ENCODE measurements around the gene SPATA12.
"Not testable (repeated sequence)": the region's sequence is repeated elsewhere in the genome, so short reads cannot be mapped to it uniquely, and the experiment has no call there.

Gene SPATA12

GRCh38 chr3:57083266-57083995, 23.0 kb downstream of the SPATA12 start:
- H3K27me3 Mint-ChIP-seq; H3K4me1 Mint-ChIP-seq (ENCODE audit: low read depth); H3K9me3 Mint-ChIP-seq (ENCODE audit: low read depth); H3K27ac Mint-ChIP-seq; H3K36me3 Mint-ChIP-seq; H3K4me3 Mint-ChIP-seq: not testable (repeated sequence)

DNA sequence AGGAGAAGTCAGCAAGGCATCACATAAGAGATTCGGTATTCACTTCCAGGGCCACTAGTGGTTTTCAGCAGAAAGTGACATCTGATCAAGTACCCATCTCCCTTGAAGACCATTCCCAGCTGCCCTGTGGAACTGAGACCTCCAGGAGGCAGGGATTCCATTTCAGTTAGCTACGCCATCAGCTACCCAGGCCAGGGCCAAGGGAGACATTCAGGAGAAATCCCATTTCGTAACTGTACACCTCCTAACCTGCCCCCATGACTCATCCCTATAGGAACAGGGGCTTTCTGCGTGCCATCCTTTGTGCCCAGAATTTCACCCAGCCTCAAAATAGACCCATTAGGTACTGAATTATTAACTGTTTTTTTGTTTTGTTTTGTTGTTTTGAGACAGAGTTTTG, 24.7 kb downstream of the SPATA12 start:
- Mint-ChIP-seq H3K4me3 (no peak overlapping the region), H3K27ac (no peak overlapping the region), H3K36me3 (no peaks in the 10 kb centered on the region), H3K27me3 (peaks cover 6% of the 10 kb centered on the region), H3K4me1 (ENCODE audit: low read depth) (no peaks in the 10 kb centered on the region), H3K9me3 (ENCODE audit: low read depth) (no peaks in the 10 kb centered on the region)

GRCh38 chr3:57086201-57086600, 25.7 kb downstream of the SPATA12 start:
- H3K9me3 Mint-ChIP-seq (ENCODE audit: low read depth), result no peaks in the 10 kb centered on the region
- no peaks in the 10 kb centered on the region for H3K36me3 Mint-ChIP-seq
- H3K27me3 Mint-ChIP-seq, result no peaks in the 10 kb centered on the region
- no peak overlapping the region for H3K27ac Mint-ChIP-seq
- H3K4me3 Mint-ChIP-seq, result no peak overlapping the region
- H3K4me1 Mint-ChIP-seq (ENCODE audit: low read depth), result no peaks in the 10 kb centered on the region

DNA sequence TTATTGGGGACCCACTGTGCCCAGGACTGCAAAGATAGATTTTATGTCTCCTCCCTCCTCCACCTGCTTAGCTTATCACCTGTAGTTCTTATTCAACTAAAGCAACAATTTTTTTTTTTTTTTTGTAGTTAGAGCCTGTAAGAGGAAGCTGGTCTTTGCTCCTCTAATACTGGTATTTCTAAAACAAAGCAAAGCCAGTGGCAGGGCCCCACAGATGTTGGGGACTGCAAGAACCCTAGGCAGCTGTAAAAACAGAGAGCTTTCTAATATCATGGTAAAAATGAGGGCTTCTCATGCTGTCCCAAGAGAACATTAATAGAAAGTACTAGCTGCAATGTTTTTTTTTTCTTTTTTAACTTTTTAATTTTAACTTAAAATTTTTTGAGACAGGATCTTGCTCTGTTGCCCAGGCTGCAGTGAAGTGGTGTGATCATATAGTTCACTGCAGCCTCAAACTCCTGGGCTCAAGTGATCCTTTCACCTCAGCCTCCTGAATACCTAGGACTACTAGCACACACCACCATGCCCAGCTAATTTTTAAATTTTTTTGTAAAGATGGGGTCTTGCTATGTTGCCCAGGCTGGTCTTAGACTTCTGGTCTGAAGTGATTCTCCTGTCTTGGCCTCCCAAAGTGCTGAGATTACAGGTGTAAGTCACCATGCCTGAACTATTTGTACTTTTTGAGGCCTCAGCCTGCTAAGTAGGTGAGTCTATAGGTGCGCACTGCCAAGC, 27.1 kb downstream of the SPATA12 start:
- Mint-ChIP-seq H3K27me3 (no peaks in the 10 kb centered on the region), H3K27ac (no peak overlapping the region), H3K4me1 (ENCODE audit: low read depth) (no peaks in the 10 kb centered on the region), H3K36me3 (no peaks in the 10 kb centered on the region), H3K9me3 (ENCODE audit: low read depth) (no peaks in the 10 kb centered on the region), H3K4me3 (no peak overlapping the region)

- Mint-ChIP-seq H3K4me1 (ENCODE audit: low read depth) (no peaks in the 10 kb centered on the region), H3K36me3 (no peaks in the 10 kb centered on the region), H3K27me3 (no peaks in the 10 kb centered on the region), H3K4me3 (no peak overlapping the region), H3K27ac (no peak overlapping the region), H3K9me3 (ENCODE audit: low read depth) (no peaks in the 10 kb centered on the region)
These were observed 28.0 kb downstream of the SPATA12 start for GRCh38 chr3:57088503-57088902.

- Mint-ChIP-seq H3K36me3 (no peaks in the 10 kb centered on the region), H3K4me3 (no peak overlapping the region), H3K4me1 (ENCODE audit: low read depth) (no peaks in the 10 kb centered on the region), H3K27me3 (no peaks in the 10 kb centered on the region), H3K9me3 (ENCODE audit: low read depth) (no peaks in the 10 kb centered on the region), H3K27ac (no peak overlapping the region)
These were observed 28.6 kb downstream of the SPATA12 start for GRCh38 chr3:57089043-57089442.

GRCh38 chr3:57091521-57092273, 31.2 kb downstream of the SPATA12 start:
- H3K27me3 Mint-ChIP-seq, result no peaks in the 10 kb centered on the region
- H3K4me3 Mint-ChIP-seq, result no peak overlapping the region
- no peaks in the 10 kb centered on the region for H3K9me3 Mint-ChIP-seq (ENCODE audit: low read depth)
- H3K4me1 Mint-ChIP-seq (ENCODE audit: low read depth), result no peaks in the 10 kb centered on the region
- no peaks in the 10 kb centered on the region for H3K36me3 Mint-ChIP-seq
- no peak overlapping the region for H3K27ac Mint-ChIP-seq

GRCh38 chr3:57093489-57093888, 33.0 kb downstream of the SPATA12 start:
- H3K27ac Mint-ChIP-seq, result no peak overlapping the region
- no peaks in the 10 kb centered on the region for H3K4me1 Mint-ChIP-seq (ENCODE audit: low read depth)
- no peaks in the 10 kb centered on the region for H3K36me3 Mint-ChIP-seq

DNA sequence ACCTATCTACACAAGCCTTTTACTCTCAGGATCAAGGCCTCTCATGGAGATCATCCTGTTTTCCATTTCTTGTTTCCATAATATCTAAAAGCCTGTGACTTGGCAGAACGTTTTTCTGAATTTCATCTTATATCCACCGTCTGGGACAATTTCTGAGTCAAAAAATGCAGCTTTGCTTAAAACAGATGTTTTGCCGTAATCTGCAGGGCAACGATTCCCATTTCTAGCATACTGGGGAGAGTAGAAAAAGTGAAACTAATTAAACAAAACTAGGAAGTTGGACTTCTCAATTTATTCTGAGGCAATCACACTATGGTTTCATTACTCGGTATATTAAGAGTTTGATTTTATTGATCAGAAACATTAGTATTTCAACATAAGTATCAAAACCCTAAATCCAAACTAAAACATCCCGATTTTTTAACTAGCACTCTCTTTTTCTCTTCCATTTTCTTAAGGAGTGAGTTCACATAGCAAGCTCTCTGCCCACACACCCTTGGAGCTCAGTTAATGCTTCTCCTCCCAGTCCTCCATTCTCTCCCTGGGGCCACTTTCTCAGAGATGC, 33.6 kb downstream of the SPATA12 start:
- Mint-ChIP-seq H3K4me1 (ENCODE audit: low read depth) (no peaks in the 10 kb centered on the region), H3K27me3 (peaks cover 2% of the 10 kb centered on the region), H3K27ac (no peak overlapping the region), H3K9me3 (ENCODE audit: low read depth) (no peaks in the 10 kb centered on the region), H3K4me3 (no peak overlapping the region), H3K36me3 (no peaks in the 10 kb centered on the region)

More at GRCh38 chr3:57093489-57093888, 33.0 kb downstream of the SPATA12 start:
- Mint-ChIP-seq H3K27me3 (no peaks in the 10 kb centered on the region), H3K9me3 (ENCODE audit: low read depth) (no peaks in the 10 kb centered on the region), H3K4me3 (no peak overlapping the region)

DNA sequence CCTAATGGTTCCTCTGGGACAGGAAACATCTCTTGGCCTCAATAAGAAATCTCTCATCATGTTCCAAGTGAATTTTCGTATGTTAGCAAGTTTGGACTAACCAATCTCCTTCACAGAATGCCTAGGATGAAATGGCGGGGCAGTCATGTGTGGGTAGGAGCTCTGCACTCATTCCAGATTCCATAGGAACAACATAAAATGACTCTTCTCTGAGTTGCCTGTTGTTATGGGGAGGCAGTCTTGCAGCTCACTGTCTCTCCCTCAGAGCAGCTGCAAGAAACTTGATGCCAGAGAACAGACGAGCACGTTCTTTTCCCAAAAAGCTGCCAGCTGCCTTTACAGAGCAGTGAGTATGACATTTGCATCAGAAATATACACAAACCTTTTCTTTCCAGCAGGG, 34.1 kb downstream of the SPATA12 start:
- no peak overlapping the region for H3K4me3 Mint-ChIP-seq
- no peak overlapping the region for H3K27ac Mint-ChIP-seq
- H3K4me1 Mint-ChIP-seq (ENCODE audit: low read depth), result no peaks in the 10 kb centered on the region
- H3K36me3 Mint-ChIP-seq, result no peaks in the 10 kb centered on the region
- no peaks in the 10 kb centered on the region for H3K9me3 Mint-ChIP-seq (ENCODE audit: low read depth)
- peaks cover 2% of the 10 kb centered on the region for H3K27me3 Mint-ChIP-seq

GRCh38 chr3:57095363-57095762, 34.9 kb downstream of the SPATA12 start:
- Mint-ChIP-seq H3K27me3 (peaks cover 2% of the 10 kb centered on the region), H3K27ac (no peak overlapping the region), H3K9me3 (ENCODE audit: low read depth) (no peaks in the 10 kb centered on the region), H3K36me3 (no peaks in the 10 kb centered on the region), H3K4me3 (no peak overlapping the region), H3K4me1 (ENCODE audit: low read depth) (no peaks in the 10 kb centered on the region)

- H3K4me1 Mint-ChIP-seq (ENCODE audit: low read depth), result no peaks in the 10 kb centered on the region
- H3K36me3 Mint-ChIP-seq, result no peaks in the 10 kb centered on the region
- H3K9me3 Mint-ChIP-seq (ENCODE audit: low read depth), result no peaks in the 10 kb centered on the region
- peaks cover 2% of the 10 kb centered on the region for H3K27me3 Mint-ChIP-seq
- no peak overlapping the region for H3K27ac Mint-ChIP-seq
- no peak overlapping the region for H3K4me3 Mint-ChIP-seq
These were observed 37.1 kb downstream of the SPATA12 start for GRCh38 chr3:57097536-57097935.

GRCh38 chr3:57098418-57099310, 38.2 kb downstream of the SPATA12 start:
- Mint-ChIP-seq H3K27ac (no peak overlapping the region), H3K9me3 (ENCODE audit: low read depth) (no peaks in the 10 kb centered on the region), H3K4me1 (ENCODE audit: low read depth) (no peaks in the 10 kb centered on the region), H3K36me3 (no peaks in the 10 kb centered on the region), H3K27me3 (peaks cover 2% of the 10 kb centered on the region), H3K4me3 (no peak overlapping the region)

- no peaks in the 10 kb centered on the region for H3K9me3 Mint-ChIP-seq (ENCODE audit: low read depth)
- H3K27ac Mint-ChIP-seq, result no peak overlapping the region
- no peak overlapping the region for H3K4me3 Mint-ChIP-seq
- peaks cover 2% of the 10 kb centered on the region for H3K27me3 Mint-ChIP-seq
- H3K4me1 Mint-ChIP-seq (ENCODE audit: low read depth), result no peaks in the 10 kb centered on the region
- H3K36me3 Mint-ChIP-seq, result no peaks in the 10 kb centered on the region
These were observed 39.7 kb downstream of the SPATA12 start for GRCh38 chr3:57100046-57100695.

All from activated naive CD8-positive, alpha-beta T cell (primary cell).